ENCODE data around the gene CNTN4.
"Not testable (repeated sequence)": the region's sequence is repeated elsewhere in the genome, so short reads cannot be mapped to it uniquely, and the experiment has no call there.

Gene CNTN4

DNA sequence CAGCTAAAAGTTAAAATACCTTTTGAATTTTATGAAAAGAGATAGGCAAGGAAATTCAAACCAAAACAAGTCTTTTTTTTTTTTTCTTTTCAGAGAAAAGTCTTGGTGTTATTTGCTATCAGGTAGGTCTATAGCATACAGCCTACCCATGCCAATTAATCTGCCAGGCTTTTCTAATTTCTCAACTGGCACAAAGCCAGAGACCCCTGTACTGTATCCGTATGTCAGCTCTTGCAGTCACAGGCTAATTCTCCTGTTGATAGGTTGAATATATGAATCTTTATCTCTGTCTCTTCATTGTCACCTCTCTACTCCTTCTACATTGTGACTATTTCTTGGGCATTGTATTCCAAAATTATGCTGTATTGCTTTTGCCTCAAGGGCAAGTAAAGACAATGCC is 878.1 kb downstream of the CNTN4 start:
- no peaks in the 10 kb centered on the region for H3K36me3 Mint-ChIP-seq (ENCODE audit: low read depth)

DNA sequence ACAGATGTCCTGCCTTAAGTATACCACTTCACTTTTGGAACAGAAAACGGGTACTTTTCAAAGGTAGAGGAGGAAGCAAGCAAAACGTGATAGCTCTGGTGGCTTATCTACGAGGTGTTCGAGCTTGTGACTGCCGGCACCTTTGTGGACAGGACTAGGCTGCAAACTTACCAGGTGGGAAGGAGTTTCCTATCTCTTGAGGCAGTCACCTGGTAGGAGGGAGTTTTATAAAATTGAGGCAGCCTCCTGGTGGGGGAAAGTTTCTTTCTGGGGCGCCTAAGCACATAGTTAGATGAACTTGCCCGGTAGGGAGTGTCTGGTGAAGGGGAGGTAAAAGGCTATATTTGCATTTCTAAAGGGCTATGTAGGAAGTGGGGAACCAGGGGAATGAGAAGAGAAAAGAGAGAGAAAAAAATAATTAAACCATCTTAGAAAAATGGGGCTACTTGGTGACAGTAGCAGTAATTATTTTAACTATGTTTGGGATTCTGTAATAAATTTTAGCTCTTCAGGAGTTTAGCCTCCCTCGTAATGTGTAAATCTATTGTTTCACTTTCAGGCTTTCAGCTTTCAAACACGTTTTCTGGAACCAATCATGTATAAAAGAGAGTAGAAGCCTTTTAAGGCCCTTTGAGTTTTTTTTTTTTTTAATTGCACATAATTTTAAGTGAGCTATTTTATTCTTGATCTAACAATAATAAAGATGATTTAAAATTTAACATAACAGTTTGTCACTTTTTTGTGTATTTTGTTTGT is 880.5 kb downstream of the CNTN4 start:
- Mint-ChIP-seq H3K4me3 (no peak overlapping the region), H3K9me3 (no peaks in the 10 kb centered on the region), H3K27me3 (no peaks in the 10 kb centered on the region), H3K36me3 (ENCODE audit: low read depth) (no peaks in the 10 kb centered on the region), H3K4me1 (no peaks in the 10 kb centered on the region), H3K27ac (no peak overlapping the region)
- ATAC-seq (no peak), DNase-seq (no peak)

More for the DNA sequence above, 878.1 kb downstream of the CNTN4 start:
- Mint-ChIP-seq H3K27ac (no peak overlapping the region), H3K4me1 (no peaks in the 10 kb centered on the region), H3K27me3 (no peaks in the 10 kb centered on the region), H3K9me3 (no peaks in the 10 kb centered on the region), H3K4me3 (no peak overlapping the region)
- ATAC-seq (no peak), DNase-seq (no peak)

DNA sequence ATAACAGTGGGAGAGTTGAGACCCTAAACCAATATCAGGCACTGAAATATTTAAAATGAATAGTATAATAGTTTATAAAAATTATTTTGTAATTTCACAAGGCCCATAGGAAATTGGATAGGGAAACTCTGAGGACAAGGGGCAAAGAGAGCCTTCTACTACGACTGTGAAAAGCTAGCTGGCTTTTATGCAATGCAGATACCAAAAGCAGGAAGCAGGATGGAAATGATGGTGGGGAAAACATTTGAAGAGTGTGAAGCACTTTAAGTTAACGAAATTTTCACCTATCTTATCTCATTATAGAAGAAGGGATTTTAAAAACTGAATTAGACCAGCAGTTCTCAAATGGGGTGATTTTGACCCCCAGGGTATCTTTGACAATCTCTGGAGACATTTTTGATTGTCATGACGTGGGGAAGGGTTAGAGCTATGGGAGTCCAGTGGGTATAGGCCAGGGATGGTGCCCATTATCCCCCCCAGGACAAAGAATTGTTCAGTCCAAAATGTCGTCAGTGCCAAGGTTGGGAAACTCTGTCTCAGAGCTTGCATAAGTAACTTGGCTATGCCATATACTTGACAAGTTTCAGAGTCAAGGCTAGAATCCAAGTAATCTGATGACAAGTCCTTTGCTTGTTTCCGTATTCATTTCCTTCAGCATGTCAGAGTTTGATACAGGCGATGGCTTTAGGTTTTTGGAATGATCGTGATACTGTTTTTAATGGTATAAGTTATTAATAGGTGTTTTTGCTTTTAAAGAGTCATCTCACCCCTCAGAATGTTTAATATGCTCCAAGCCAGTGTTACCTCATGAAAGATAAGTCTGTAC is 885.6 kb downstream of the CNTN4 start:
- DNase-seq, result no peak

DNA sequence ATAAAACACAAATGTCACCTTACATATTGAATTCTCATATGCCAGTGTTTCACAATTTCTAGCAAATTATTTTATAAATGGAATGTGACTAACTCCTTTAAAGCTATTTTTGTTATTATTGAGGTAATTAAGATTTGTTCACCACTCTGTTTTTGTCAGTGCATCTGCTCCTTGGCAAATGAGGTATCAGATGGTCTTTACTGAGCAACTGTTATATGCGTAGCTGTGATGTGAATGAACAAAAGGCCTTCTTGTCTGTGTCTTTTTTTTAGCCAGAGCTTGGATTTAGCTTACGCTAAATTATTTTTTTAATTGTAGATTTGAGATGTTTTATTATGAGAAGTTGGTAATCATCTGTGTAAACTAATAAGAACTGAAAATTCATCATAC is 886.2 kb downstream of the CNTN4 start:
- H3K27ac Mint-ChIP-seq, result no peak overlapping the region
- H3K27me3 Mint-ChIP-seq, result no peaks in the 10 kb centered on the region
- H3K9me3 Mint-ChIP-seq, result no peaks in the 10 kb centered on the region
- H3K4me1 Mint-ChIP-seq, result no peaks in the 10 kb centered on the region
- H3K36me3 Mint-ChIP-seq (ENCODE audit: low read depth), result no peaks in the 10 kb centered on the region
- ATAC-seq (no peak), DNase-seq (no peak)
- no peak overlapping the region for H3K4me3 Mint-ChIP-seq

More for the DNA sequence above, 885.6 kb downstream of the CNTN4 start:
- H3K4me1 Mint-ChIP-seq, result no peaks in the 10 kb centered on the region
- no peaks in the 10 kb centered on the region for H3K9me3 Mint-ChIP-seq
- H3K27me3 Mint-ChIP-seq, result no peaks in the 10 kb centered on the region
- H3K27ac Mint-ChIP-seq, result no peak overlapping the region
- H3K36me3 Mint-ChIP-seq (ENCODE audit: low read depth), result no peaks in the 10 kb centered on the region
- ATAC-seq, result no peak
- H3K4me3 Mint-ChIP-seq, result no peak overlapping the region

DNA sequence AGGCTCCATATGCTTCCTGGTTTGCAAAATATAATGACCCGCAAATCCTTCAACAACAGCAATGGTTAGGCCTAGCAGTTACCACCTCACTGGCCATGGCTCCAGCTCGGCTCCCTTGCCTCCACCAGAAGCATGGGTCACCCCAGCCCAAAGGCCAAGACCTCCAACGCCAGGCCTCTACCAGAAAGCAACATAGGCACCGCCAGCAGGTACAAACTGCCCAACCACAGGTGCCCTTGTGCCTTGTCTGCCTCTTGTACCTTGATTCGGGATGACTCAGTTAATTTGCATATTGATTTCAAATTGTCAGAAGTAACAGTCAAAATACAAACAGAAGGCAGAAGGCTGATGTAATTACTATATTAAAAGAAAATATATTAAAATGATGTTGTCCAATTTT is 886.8 kb downstream of the CNTN4 start:
- no peak overlapping the region for H3K27ac Mint-ChIP-seq

DNA sequence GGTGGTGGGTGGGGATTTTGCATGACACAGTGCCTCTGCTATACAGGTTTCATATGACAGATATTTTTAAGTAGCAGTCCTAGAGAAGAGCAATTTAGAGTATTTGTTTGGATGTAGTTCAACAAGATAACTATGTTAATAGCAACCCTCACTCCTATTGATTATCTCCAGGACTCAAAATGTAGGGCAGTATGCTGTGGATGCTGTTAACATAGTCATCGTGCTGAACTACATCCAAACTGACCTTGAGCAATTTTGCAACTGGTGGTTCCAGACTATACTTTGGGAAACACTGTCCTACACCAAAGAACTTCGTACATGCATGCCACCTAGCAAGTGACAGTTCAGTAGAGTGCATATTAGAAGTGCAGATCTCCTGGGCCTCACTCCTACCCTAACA is 893.9 kb downstream of the CNTN4 start:
- Mint-ChIP-seq H3K4me3 (no peak overlapping the region), H3K36me3 (ENCODE audit: low read depth) (no peaks in the 10 kb centered on the region), H3K27ac (no peak overlapping the region), H3K27me3 (peaks cover 2% of the 10 kb centered on the region), H3K9me3 (no peaks in the 10 kb centered on the region), H3K4me1 (peaks cover 2% of the 10 kb centered on the region)
- ATAC-seq, result no peak
- no peak for DNase-seq

More for the DNA sequence above, 886.8 kb downstream of the CNTN4 start:
- Mint-ChIP-seq H3K4me3 (no peak overlapping the region), H3K9me3 (no peaks in the 10 kb centered on the region), H3K36me3 (ENCODE audit: low read depth) (no peaks in the 10 kb centered on the region), H3K4me1 (no peaks in the 10 kb centered on the region), H3K27me3 (no peaks in the 10 kb centered on the region)
- ATAC-seq (no peak), DNase-seq (no peak)

DNA sequence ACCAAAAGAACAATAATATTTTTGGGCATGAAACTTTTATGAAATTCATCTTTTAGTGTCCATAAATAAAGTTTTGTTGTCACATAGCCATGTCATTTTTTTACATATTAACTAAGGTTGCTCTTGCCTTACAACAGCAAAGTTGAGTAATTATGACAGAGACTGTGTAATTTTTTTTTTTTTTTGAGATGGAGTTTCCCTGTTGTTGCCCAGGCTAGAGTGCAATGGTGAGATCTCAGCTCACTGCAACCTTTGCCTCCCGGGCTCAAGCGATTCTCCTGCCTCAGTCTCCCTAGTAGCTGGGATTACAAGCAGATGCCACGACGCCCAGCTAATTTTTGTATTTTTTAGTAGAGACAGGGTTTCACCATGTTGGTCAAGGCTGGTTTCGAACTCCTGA is 894.5 kb downstream of the CNTN4 start:
- H3K4me3 Mint-ChIP-seq; H3K9me3 Mint-ChIP-seq; H3K27ac Mint-ChIP-seq; H3K27me3 Mint-ChIP-seq; H3K4me1 Mint-ChIP-seq; H3K36me3 Mint-ChIP-seq (ENCODE audit: low read depth); ATAC-seq; DNase-seq: not testable (repeated sequence)

DNA sequence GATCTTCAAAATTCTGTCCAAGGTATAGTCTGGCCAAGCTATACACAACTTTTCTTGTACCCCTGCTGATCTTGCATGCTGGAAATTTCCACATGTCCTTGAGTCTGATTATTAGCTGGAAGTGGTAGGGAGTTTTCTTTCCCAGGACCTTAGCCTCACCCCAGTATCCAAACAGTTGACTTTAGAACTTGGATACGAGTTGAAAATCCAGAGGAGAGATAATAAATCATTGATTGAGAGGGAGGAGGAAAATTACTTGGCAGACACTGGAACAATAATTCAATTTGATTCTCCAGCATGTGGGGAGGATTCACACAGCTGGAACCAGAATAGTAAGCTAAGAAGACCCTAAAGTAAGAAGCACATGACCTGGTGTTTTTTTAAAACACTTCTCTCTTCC is 895.1 kb downstream of the CNTN4 start:
- H3K36me3 Mint-ChIP-seq (ENCODE audit: low read depth), result no peaks in the 10 kb centered on the region
- H3K27me3 Mint-ChIP-seq, result peaks cover 2% of the 10 kb centered on the region
- H3K4me3 Mint-ChIP-seq, result no peak overlapping the region
- DNase-seq (no peak), ATAC-seq (no peak)
- H3K27ac Mint-ChIP-seq, result no peak overlapping the region
- H3K9me3 Mint-ChIP-seq, result no peaks in the 10 kb centered on the region
- H3K4me1 Mint-ChIP-seq, result peaks cover 2% of the 10 kb centered on the region

DNA sequence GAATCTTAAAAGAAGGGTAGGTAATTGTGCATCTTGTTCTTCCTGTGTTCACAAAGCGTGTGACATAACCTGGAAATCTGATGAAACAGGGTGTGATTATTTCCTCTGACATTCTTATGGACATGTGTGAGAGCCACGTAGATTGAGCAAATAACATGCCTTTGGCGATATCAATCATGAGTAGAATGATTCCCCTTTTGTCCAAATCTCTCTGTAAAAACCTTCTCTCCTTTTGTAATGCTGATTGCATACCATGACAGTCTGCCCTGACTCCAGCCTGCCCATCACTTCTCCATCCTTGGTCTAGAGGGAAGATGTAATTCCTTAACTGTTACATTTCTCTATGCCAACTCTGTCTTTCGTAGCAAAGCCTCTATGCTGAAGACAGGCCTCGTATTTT is 896.5 kb downstream of the CNTN4 start:
- ATAC-seq, result no peak
- no peak overlapping the region for H3K4me3 Mint-ChIP-seq

DNA sequence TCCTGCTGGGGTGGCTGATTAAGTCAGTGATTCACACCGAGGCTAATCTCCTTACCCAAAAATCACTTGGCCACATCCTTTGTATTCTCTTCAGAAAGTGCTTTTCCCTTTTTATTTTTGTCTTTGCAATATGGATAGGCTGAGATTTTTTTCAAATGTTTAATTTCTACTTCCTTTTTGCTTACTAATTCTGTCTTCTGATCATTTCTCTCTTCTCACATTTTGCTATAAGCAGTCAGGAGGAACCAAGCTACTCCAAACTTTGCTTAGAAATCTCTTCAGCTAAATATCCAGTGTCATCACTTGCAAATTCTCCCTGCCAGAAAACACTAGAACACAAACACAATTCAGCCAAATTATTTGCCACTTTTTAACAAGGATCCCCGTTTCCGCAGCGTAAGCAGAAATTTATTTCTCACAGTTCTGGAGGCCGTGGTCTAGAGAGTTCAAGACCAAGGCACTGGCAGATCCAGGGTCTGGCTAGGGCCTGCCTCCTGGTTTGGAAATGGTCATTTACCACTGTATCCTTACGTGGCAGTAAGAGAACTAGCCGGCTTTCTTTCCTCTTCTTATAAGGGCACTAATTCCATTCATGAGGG is 906.6 kb downstream of the CNTN4 start:
- no peaks in the 10 kb centered on the region for H3K36me3 Mint-ChIP-seq (ENCODE audit: low read depth)
- ATAC-seq, result no peak
- H3K4me1 Mint-ChIP-seq, result no peaks in the 10 kb centered on the region
- no peaks in the 10 kb centered on the region for H3K9me3 Mint-ChIP-seq
- H3K4me3 Mint-ChIP-seq, result no peak overlapping the region
- no peak for DNase-seq
- H3K27ac Mint-ChIP-seq, result no peak overlapping the region
- peaks cover 4% of the 10 kb centered on the region for H3K27me3 Mint-ChIP-seq

More for the DNA sequence above, 896.5 kb downstream of the CNTN4 start:
- Mint-ChIP-seq H3K9me3 (no peaks in the 10 kb centered on the region), H3K27ac (no peak overlapping the region), H3K4me1 (peaks cover 2% of the 10 kb centered on the region), H3K36me3 (ENCODE audit: low read depth) (no peaks in the 10 kb centered on the region), H3K27me3 (peaks cover 2% of the 10 kb centered on the region)
- DNase-seq, result no peak

DNA sequence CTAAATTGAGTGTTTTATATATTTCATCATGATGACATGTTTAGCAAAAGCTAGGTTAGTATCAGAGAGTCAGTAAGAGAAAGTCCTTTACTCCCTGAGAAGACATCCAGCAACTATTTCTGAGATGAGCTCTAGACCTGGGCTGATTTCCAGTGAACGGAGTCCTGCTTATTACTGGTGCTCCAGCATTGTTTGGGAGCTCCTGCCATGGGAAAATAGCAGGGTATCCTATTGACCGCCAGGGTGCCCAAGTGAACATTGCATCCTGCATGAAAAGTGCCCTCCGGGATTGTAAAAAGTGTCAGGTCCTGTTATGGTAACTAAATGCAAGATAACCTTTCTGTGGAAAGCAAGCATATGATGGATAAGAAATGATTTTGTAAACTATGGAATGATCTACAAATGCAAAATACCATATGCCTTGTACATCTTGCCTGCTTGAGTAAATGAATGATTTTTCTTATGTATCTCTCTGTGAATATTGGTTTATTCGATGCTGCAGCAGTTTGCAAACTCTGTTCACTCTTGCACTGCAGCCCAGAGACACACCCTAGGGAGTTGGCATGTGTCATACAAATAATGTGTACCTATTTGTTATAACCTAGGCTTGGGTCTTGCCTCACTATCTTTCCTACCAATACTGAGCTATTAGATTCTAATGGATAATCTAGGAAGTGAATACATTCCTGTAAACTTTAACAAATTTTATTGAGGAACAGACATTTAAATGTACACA is 914.8 kb downstream of the CNTN4 start:
- Mint-ChIP-seq H3K4me3 (no peak overlapping the region), H3K27me3 (peaks cover 6% of the 10 kb centered on the region), H3K9me3 (no peaks in the 10 kb centered on the region), H3K36me3 (ENCODE audit: low read depth) (no peaks in the 10 kb centered on the region), H3K4me1 (no peaks in the 10 kb centered on the region), H3K27ac (no peak overlapping the region)
- DNase-seq (no peak), ATAC-seq (no peak)

DNA sequence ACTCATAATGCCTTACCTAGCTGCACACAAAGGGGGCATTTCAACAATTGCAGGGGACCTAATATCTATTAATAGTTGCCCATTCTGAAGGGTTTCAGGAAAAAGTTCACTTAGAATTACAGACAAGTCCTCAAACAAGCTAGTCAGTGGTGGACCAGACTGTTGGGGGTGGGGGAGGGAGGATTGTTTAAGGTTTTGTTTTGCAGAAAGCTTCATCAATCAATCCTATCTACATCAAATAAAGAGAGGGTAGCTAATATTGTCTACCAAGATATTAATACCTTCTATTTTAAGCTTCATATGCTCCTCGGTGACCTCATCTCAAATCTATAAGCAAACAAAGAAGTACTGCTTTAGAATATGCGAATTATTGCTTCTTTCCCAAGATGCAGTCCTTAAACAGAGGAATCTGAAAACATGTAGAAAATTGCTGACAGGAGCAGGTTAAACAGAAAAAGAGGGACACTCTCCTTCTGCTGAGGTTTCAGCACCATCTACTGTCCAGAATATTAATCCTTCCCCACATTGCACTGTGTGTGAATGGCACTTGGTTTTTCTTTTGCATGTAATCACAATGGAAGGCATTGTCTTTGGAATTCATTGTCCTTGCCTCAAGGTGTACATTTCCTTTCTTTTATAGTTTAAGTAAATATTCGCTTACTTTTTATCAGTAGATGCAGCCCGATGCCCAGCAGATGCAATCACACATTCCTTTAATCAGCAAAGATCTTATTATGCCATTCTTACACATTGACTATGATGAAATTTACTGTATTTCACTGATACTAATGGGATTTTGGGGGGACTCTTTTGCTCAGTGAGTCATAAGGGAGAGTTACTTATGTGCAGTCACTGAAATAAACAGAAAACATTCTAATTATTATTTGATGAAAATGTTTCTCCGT is 916.8 kb downstream of the CNTN4 start:
- no peaks in the 10 kb centered on the region for H3K4me1 Mint-ChIP-seq

DNA sequence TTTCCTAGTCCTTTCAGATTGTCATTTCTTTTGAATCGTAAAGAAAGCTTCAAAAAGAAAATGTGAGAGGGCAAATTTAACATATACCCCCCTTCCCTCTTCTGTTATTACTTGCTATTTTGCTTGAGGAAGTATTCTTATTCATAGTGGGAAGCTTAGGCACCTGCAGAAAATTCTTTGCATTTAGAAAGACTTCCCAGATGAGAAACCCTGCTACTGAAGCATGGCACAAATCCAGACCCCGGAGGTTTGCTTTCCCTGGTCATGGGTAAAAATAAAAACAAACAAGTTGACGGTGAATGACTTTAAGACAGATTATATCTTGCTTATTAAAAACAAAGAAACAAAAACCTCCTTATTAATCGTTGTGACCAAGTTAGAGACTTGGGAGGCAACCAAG is 917.6 kb downstream of the CNTN4 start:
- no peak overlapping the region for H3K27ac Mint-ChIP-seq
- ATAC-seq (no peak), DNase-seq (no peak)
- H3K4me3 Mint-ChIP-seq, result no peak overlapping the region
- no peaks in the 10 kb centered on the region for H3K4me1 Mint-ChIP-seq
- no peaks in the 10 kb centered on the region for H3K36me3 Mint-ChIP-seq (ENCODE audit: low read depth)
- H3K27me3 Mint-ChIP-seq, result peaks cover 6% of the 10 kb centered on the region
- H3K9me3 Mint-ChIP-seq, result no peaks in the 10 kb centered on the region

More for the DNA sequence above, 916.8 kb downstream of the CNTN4 start:
- DNase-seq, result no peak
- peaks cover 6% of the 10 kb centered on the region for H3K27me3 Mint-ChIP-seq
- H3K9me3 Mint-ChIP-seq, result no peaks in the 10 kb centered on the region
- no peaks in the 10 kb centered on the region for H3K36me3 Mint-ChIP-seq (ENCODE audit: low read depth)
- H3K27ac Mint-ChIP-seq, result no peak overlapping the region
- no peak for ATAC-seq
- no peak overlapping the region for H3K4me3 Mint-ChIP-seq

DNA sequence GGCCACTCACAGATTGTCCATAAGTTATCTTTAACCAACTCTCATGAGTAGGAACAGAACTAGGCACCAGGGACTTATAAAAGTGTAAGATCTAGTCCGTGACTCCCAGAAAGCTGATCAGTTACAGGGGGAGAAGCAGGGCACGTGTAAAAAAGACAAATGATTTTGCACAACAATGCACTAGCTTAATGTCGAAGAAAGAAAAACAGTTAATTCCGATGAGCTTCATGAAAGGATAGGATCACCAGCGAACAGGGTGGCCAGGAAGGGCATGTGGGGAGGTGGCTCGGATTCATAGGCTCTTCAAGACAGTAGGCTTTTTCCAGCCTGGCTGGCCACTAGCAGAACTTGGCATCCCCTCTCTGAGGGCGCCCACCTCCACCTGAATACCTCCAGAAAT is 921.5 kb downstream of the CNTN4 start:
- DNase-seq (no peak), ATAC-seq (no peak)
- H3K36me3 Mint-ChIP-seq (ENCODE audit: low read depth), result no peaks in the 10 kb centered on the region
- no peak overlapping the region for H3K27ac Mint-ChIP-seq
- no peak overlapping the region for H3K4me3 Mint-ChIP-seq
- no peaks in the 10 kb centered on the region for H3K4me1 Mint-ChIP-seq
- peaks cover 2% of the 10 kb centered on the region for H3K27me3 Mint-ChIP-seq
- no peaks in the 10 kb centered on the region for H3K9me3 Mint-ChIP-seq
